NCI-H748 (cell line): ENCODE results near the gene MED16.
A peak's percentile ranks its signal among the peaks of the same experiment; 100 is the strongest.
"Not testable (repeated sequence)": the region's sequence is repeated elsewhere in the genome, so short reads cannot be mapped to it uniquely, and the experiment has no call there.

Experiments
- DNase-seq: peaks from one replicate; lab custom pipeline; 2025; ENCODE audit not compliant: unreplicated experiment; lab: John Stamatoyannopoulos, UW

The MED16 gene

DNA sequence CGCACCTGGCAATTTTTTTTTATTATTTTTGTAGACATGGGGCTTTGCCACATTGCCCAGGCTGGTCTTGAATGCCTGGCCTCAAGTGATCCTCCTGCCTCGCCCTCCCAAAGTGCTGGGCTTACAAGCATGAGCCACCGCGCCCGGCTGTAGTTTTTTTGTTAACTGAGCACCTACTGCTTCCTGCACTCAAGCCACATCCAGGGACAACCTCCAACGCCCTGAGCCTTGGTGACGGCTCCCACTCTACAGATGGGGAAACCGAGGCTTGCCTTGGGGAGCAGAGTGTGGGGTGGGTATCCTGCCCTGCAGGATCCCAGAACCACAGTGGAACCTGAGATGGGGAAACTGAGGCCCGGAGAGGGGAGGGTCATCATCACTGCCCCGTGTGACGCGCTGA is 37.8 kb downstream of the MED16 start:
- no peak for DNase-seq

DNA sequence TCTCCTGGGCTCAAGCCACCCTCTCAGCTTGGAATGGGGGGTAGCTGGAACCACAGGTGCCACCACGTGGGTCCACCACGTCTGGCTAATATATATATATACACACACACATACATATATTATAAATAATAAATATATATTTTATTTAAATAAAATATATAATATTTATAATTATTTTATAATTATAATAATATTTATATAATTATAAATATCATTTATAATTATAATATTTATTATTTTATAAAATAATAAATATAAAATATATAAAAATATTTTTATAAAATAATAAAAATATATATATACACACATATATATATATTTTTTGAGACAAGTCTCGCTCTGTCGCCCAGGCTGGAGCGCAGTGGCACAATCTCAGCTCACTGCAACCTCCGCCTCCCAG is 38.4 kb downstream of the MED16 start:
- no peak for DNase-seq

DNA sequence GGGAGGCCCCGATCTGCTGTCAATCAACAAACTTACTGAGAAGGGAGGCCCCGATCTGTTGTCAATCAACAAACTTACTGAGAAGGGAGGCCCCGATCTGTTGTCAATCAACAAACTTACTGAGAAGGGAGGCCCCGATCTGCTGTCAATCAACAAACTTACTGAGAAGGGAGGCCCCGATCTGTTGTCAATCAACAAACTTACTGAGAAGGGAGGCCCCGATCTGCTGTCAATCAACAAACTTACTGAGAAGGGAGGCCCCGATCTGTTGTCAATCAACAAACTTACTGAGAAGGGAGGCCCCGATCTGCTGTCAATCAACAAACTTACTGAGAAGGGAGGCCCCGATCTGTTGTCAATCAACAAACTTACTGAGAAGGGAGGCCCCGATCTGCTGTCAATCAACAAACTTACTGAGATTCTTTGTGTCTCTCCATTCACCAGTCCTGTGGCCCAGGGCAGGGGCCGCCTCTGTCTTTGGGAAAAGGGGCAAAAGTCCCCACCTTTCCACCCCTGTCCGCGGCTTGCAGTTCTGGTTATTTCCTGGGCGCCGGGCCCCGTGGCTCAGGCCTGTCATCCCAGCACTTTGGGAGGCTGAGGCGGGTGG is 39.3 kb downstream of the MED16 start:
- not testable (repeated sequence) for DNase-seq

DNA sequence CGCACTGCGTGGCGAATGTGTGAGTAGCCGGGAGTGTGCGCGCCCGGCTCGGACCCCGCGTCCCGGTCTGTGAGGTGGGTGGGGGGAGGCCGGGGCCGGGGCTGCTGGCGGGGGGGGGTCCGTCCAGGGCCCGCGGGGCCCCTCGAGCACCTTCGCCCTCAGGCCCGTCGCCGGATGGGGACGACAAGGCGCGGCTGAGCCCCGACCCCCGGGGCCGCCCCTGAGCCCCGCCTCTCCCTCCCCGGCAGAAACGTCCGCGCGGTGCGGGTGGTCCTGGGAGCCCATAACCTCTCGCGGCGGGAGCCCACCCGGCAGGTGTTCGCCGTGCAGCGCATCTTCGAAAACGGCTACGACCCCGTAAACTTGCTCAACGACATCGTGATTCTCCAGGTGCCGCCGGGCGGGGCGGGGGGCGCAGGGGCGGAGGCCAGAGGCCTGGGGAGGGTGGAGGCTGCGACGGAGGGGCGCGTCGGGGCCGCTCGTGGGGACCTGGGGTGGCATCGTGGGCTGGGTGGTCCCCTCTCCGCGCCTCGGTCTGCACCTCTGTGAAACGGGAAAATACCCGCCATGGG is 39.9 kb downstream of the MED16 start:
- DNase-seq: no peak

DNA sequence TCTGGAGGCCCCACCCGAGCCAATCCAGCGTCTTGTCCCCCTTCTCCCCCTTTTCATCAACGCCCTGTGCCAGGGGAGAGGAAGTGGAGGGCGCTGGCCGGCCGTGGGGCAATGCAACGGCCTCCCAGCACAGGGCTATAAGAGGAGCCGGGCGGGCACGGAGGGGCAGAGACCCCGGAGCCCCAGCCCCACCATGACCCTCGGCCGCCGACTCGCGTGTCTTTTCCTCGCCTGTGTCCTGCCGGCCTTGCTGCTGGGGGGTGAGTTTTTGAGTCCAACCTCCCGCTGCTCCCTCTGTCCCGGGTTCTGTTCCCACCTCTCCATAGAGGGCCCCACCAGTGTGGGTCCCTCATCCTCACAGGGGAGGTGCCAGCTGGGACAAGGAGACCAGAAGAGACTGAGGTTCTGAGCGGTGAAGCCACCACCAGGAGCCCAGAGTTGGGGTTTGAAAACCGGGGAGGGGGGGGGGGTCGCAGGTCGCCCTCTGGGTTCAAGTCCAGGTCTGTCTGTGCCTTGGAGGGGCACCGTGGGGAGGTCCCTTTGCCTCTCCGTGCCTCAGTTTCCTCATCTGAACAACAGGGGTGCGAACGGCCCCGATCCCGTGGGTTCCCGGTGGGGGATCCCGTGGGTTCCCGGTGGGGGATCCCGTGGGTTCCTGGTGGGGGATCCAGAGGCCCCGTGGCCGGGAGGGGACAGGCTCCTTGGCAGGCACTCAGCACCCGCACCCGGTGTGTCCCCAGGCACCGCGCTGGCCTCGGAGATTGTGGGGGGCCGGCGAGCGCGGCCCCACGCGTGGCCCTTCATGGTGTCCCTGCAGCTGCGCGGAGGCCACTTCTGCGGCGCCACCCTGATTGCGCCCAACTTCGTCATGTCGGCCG is 40.6 kb downstream of the MED16 start, which contains the start of gene ELANE:
Gene ELANE (plus strand): TSS at position 168 of the 878 bp plus-strand sequence. CDS start 26 bp downstream, at position 194.
- DNase-seq: no peak

DNA sequence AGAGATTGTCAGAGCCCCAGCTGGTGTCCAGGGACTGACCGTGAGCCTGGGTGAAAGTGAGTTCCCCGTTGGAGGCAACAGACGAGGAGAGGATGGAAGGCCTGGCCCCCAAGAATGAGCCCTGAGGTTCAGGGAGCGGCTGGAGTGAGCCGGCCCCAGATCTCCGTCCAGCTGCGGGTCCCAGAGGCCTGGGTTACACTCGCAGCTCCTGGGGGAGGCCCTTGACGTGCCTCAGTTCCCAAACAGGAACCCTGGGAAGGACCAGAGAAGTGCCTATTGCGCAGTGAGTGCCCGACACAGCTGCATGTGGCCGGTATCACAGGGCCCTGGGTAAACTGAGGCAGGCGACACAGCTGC is 42.0 kb downstream of the MED16 start:
- no peak for DNase-seq

DNA sequence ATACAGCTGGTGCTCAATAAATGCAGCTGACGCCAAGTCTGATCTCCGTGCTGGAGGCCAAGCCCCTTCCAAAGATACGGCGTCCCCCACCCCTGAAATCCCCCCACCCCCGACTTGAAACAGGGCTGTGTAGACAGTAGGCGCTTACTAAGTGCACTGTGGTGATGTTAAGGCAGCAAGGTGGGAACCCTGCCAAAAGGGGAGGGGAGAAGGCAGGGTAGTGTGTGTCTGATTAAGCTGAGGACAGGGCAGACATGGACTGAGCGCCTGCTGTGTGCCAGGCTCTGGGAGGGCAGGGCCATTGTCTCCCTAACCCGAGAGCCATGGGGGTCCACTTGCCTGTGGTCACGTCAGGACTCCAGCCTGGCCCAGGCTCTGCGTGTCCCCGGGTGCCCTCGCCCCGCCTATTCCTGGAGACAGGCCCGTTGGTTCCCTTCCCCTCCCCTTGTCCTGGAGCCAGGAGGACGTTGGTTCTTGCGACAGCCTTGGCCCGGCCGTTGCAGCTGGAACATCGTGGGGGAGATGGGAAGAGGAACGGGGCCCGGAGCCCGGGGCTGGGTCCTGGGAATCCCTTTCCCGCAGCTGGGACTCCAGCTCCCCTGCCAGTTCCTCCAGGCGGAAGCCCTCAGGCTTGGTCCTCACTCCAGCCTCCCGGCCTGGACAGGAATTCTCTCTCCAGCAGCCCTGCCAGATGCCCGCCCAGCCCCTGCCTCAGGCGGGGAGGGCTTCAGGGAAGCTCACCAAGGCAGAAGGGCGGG is 42.6 kb downstream of the MED16 start:
- DNase-seq: peak; percentile 71

DNA sequence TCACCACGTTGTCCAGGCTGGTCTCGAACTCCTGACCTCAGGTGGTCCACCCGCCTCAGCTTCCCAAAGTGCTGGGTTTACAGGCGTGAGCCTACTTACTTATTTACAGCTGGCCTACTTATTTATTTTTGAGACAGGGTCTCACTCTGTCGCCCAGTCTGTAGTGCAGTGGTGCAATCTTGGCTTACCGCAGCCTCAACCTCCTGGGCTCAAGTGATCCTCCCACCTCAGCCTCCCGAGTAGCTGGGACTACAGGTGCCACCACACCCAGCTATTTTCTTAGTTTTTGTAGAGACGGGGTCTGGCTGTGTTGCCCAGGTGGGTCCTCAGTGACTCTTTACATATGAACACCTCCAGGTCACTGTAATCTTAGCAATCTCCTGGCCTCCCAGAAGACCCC is 43.8 kb downstream of the MED16 start:
- not testable (repeated sequence) for DNase-seq

DNA sequence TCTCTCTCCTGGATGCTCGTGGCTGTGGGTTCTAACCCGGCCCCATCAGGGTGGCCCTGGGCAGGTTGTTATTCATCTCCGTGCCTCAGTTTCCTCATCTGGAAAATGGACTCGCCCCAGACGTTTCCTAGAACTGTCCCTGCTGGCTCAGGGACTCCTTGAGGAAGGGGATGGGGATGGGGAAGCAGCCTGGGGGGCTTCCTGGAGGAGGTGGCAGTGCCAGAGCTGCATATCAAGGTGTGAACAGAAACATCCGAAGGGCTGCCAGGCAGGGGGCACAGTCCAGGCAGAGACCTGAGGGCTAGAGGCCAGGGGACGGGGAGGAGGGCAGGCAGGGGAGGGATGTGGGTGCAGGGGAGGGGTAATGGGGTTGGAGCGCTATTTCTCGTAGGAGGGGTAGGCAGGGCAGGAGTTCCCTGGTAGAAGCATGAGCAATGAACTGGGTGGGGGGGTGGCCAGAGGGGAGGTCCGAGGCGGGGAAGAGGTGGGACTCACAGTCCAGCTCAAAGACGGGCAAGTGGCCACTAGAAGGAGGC is 44.5 kb downstream of the MED16 start:
- DNase-seq: no peak

DNA sequence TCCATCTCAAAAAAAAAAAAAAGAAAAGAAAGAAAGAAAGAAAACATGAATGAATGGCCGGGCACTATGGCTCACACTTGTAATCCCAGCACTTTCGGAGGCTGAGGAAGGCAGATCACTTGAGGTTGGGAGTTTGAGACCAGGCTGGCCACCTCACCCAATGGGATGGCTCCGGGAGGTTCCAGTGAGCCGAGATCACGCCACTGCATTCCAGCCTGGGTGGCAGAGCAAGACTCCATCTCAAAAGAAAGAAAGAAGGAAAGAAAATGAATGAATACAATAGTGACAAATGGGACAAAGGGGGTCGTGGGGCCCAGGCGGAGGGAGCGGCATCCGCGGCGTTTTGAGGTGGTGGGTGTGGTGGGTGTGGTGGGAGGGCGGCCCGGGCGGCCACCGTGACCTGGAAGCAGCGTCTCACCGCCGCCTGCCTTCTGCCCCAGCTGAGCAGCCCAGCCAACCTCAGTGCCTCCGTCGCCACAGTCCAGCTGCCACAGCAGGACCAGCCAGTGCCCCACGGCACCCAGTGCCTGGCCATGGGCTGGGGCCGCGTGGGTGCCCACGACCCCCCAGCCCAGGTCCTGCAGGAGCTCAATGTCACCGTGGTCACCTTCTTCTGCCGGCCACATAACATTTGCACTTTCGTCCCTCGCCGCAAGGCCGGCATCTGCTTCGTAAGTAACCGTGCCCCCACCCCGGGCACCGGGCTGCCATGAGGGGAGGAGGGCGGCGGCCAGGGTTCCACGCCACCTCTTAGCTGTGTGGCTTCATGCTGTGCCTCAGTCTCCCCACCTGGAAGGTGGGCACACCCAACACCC is 47.1 kb downstream of the MED16 start:
- DNase-seq: no peak

DNA sequence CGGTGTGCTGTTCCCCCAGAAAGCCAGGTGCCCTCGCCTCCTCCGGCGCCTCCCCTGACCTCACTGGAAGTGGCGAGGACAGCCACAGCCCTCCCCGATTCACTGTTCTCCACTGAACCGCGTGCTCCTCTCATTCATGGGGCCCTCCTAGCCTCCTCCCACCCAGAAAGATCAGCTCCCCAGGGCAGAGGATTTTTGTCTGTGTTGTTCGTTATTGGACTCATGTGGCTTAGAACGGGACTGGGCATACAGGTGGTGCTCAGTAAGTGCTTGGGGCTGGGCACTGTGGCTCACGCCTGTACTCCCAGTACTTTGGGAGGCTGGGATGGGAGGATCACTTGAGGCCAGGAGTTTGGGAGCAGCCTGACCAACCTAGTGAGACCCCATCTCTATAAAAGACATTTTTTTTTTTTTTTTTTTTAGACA is 48.4 kb downstream of the MED16 start:
- DNase-seq: peak; percentile 43

DNA sequence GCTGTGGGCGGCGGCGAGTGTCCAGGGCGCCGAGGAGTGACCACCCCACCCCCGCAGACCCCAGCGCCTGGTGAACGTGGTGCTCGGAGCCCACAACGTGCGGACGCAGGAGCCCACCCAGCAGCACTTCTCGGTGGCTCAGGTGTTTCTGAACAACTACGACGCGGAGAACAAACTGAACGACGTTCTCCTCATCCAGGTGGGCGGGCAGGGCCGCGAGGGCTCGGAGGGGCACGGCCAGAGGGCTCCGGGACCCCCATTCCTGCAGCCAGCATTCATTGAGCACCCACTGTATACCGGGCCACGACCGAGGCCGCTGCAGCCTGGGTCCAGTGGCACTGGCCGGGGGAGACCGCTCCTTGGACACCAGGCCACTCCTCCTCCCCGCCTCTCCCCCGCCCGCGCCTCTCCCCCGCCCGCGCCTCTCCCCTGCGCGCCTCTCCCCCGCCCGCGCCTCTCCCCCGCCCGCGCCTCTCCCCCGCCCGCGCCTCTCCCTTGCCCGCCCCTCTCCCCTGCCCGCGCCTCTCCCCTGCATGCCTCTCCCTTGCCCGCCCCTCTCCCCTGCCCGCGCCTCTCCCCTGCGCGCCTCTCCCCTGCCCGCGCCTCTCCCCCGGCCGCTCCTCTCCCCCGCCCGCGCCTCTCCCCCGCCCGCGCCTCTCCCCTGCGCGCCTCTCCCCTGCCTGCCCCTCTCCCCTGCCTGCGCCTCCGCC is 49.0 kb downstream of the MED16 start:
- DNase-seq: peak; percentile 43

DNA sequence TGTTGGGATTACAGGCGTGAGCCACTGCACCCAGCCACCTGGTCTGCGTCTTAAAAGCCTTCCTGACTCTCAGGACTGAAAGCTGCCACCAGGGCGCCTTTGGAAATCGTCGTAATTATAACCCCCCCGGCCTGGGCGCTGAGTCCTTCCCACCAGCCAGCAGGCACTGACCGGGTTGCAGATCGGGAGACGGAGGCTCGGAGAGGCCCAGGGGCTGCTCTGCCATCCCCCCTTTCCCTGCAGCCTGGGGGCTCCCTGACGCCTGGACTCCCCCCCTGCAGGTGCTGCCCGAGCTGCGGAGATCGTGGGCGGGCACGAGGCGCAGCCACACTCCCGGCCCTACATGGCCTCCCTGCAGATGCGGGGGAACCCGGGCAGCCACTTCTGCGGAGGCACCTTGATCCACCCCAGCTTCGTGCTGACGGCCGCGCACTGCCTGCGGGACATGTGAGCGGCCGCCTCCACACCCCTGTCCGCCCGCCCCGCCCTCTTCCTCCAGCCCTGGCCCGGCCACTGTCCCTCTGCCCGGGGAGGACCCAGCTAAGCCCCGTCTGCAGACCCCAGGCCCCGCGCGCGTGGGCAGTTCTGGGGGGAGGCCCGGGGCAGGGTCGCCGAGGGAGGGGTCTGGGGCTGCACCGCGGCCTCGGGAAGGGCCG is 49.7 kb downstream of the MED16 start:
- DNase-seq: peak; percentile 46

DNA sequence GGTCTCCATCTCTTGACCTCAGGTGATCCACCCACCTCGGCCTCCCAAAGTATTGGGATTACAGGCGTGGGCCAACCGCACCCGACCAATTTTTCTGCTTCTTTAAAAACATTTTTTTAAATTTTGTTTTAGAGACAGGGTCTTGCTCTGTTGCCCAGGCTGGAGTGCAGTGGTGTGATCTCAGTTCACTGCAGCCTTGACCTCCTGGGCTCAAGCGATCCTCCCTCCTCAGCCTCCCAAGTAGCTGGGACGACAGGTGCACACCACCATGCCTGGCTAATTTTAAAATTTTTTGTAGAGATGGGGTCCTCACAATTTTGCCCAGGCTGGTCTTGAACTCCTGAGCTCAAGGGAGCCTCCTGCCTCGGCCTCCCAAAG is 50.2 kb downstream of the MED16 start:
- DNase-seq: not testable (repeated sequence)

DNA sequence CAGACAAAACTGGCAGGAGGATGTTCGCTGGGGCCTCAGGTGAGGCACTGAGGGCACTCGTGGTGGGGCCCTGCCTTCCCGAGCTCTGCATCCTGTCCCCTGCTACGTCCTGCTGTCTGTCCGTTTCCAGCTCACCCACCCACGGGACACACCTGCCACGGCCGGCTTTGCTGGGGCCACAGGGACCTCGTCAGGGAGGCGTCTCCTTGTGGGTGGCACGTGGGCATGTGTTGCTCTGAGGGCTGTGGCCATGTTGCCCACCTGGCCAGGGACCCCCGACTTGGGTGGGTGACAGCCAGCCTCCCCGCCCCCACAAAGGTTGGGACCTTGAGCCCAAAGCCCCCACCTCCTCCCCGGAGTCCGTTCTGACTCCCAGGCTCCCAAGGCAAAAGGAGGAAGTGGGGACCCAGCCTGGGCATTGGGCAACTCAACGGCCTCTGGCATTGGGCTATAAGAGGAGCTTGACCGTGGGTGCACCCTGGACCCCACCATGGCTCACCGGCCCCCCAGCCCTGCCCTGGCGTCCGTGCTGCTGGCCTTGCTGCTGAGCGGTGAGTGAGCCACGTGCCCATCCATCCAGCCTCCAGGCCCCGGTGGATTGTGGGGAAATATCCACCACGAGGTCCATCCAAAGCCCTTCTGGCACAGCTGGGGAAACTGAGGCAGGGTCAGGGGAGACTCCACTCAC is 52.3 kb downstream of the MED16 start, which contains the start of gene PRTN3:
Gene PRTN3 (plus strand): TSS at position 481 of the 688 bp plus-strand sequence. CDS start 10 bp downstream, at position 491.
- DNase-seq: no peak

DNA sequence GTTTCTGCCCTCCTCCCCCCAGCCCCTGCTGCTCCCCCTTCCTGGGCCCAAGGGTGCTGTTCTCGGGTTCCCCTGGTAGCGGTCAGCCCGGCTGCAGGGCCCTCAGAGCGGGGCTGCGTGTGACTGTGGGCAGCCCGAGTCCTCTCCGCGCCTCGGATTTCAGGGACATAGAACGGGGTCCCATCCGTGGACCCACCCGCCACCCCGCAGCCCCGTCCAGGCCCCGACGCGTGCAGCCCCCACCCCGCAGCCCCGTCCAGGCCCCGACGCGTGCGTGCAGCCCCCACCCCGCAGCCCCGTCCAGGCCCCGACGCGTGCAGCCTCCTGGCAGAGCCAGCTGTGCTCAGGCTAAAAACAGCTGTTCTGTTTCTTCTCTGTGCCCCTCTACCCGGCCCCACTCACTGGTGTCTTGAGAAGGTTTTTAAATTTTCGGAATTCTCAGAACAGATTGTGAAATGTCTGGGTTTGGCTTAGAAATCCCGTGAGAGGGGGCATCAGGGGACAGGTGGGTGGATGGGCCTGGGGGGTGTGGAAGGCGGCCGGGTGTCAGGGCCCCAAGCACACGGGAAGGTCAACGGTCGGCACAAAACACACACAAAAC is 57.7 kb downstream of the MED16 start:
- DNase-seq: no peak

DNA sequence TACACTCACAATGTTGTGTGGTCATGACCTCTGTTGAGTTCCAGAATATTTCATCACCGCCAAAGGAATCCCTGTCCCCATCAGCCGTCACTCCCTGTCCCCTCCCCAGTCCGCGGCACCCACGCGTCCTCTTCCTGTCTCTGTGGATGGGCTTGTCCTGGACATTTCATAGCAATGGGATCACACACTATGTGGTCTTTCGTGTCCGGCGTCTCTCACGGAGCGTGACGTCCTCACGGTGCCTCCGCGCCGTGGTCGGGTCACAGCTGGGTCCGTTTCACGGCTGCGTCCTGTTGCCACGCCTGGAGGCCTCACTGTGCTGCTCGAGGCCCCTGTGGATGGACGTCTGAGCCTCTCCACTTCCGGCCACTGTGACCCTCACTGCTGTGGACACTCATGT is 58.8 kb downstream of the MED16 start:
- no peak for DNase-seq
